HCT116 (cell line): ENCODE data around the gene NDUFC2.

Experiments used
- EZH2phosphoT487 ChIP-seq: fragments of 200-600 bp; IDR thresholded peaks from 2 replicates; pipeline ENCODE4 v1.6.1; 2018; ENCODE audit warnings: antibody characterized with exemption, borderline replicate concordance
- FOSL1 ChIP-seq: IDR thresholded peaks from 2 replicates; pipeline ENCODE4 v1.6.1; 2012; ENCODE audit warnings: low read depth
- POLR2A ChIP-seq: IDR thresholded peaks from 2 replicates; pipeline ENCODE4 v1.7.0; 2011; ENCODE audit warnings: borderline replicate concordance; ENCODE audit not compliant: insufficient read depth, insufficient read length; ENCODE audit errors: extremely low read depth
- SP1 ChIP-seq: IDR thresholded peaks from 2 replicates; pipeline ENCODE4 v1.6.1; 2012; ENCODE audit warnings: low read depth
- ZNF274 ChIP-seq: fragments of 200-500 bp; sonication (Bioruptor generic); IDR thresholded peaks from 2 replicates; pipeline ENCODE4 v1.6.1; 2014; ENCODE audit warnings: mild to moderate bottlenecking, low read depth, low read length, inconsistent platforms
- TF ChIP-seq, protein P1 (sequence below), 3 experiments: fragments of 200-600 bp in 1 of 3; sonication (generic) in 1 of 3; IDR thresholded peaks in 2 of 3; conservative IDR thresholded peaks in 1 of 3; 2 replicates each; pipeline ENCODE4 v1.5.1; 2012 to 2017; ENCODE audit warnings: low read depth in 2 of 3, low read length in 2 of 3, antibody characterized with exemption in 1 of 3, borderline replicate concordance in 1 of 3, control low read depth in 1 of 3, mild to moderate bottlenecking in 1 of 3, mixed read lengths in 1 of 3, mixed run types in 1 of 3, moderate library complexity in 1 of 3; ENCODE audit not compliant: insufficient read depth in 1 of 3

DNA sequence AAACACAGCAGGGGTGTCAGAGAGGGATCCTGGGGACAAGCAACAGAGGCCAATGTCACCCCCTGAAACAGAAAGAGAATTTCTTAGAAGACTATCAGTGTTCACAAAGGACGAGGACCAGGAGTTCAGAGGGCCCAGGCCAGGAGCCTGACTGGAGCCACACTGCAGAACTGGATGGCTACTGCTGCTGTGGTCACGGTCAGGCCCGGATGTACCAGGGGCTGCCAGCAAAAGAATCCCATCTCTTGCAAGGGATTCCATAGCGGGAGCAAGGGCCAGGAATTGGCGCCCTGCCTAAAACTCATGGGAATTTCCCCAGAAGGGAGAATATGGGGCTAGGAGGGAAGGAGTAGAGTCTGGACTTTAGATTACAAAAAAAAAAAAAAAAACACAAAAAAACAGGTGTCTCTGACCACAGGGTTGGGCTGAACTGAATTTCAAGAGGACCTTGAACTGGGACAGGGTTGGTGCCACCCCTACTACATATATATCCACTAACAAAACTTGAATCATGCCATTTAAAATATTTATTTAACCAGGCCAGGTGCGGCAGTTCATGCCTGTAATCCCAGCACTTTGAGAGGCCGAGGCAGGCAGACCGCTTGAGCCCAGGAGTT, 40.9 kb downstream of the NDUFC2 start:
- TF ChIP-seq, protein P1, sequence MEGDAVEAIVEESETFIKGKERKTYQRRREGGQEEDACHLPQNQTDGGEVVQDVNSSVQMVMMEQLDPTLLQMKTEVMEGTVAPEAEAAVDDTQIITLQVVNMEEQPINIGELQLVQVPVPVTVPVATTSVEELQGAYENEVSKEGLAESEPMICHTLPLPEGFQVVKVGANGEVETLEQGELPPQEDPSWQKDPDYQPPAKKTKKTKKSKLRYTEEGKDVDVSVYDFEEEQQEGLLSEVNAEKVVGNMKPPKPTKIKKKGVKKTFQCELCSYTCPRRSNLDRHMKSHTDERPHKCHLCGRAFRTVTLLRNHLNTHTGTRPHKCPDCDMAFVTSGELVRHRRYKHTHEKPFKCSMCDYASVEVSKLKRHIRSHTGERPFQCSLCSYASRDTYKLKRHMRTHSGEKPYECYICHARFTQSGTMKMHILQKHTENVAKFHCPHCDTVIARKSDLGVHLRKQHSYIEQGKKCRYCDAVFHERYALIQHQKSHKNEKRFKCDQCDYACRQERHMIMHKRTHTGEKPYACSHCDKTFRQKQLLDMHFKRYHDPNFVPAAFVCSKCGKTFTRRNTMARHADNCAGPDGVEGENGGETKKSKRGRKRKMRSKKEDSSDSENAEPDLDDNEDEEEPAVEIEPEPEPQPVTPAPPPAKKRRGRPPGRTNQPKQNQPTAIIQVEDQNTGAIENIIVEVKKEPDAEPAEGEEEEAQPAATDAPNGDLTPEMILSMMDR (IDR thresholded peaks at IDR 0.05 in 2 of 3, conservative IDR thresholded peaks at IDR 0.05 in 1 of 3; ENCODE audit: borderline replicate concordance in 1 of 3, insufficient read depth in 1 of 3, low read depth in 2 of 3, low read length in 2 of 3) = no peak
- no peak for TF ChIP-seq EZH2phosphoT487
- TF ChIP-seq POLR2A = no peak
- no peak for TF ChIP-seq SP1
- no peak for TF ChIP-seq ZNF274
- no peak for TF ChIP-seq FOSL1
